IMR-90 (cell line): ENCODE measurements around the gene CELA2B. TPM values are rescaled to one million over a fixed set of nuclear protein-coding genes. Genes with fewer than 3 reads are reported as not detected.
"Not testable (repeated sequence)": the region's sequence is repeated elsewhere in the genome, so short reads cannot be mapped to it uniquely, and the experiment has no call there.

Experiments
- ATAC-seq: fragments of 200-7000 bp; cut with Tn5 transposase; 2 replicates; pipeline ENCODE4 v1.9.1; 2020; ENCODE audit warnings: low read depth, mild to moderate bottlenecking, moderate library complexity
- BruUV-seq: library from RNA; stranded (reverse); fragments of 400-500 nt; replicated peaks from 2 replicates; lab custom pipeline; 2021; lab: Mats Ljungman, UMichigan
- CTCF ChIA-PET: fragments of 300-600 bp; formaldehyde crosslinking; extraction: SDS; loops from one replicate; lab custom pipeline; 2021; ENCODE audit warnings: antibody characterized with exemption; lab: Yijun Ruan, JAX
- POLR2A ChIA-PET: fragments of 300-600 bp; sonication (Branson Sonifier 250); formaldehyde crosslinking; loops from one replicate; lab custom pipeline; 2022; ENCODE audit warnings: antibody characterized with exemption; ENCODE audit not compliant: unreplicated experiment; lab: Charles Lee
- DNase-seq: peaks from one replicate; pipeline ENCODE4 v3.0.0; 2013
- H2AFZ ChIP-seq: replicated peaks from 2 replicates; pipeline ENCODE3; 2013; ENCODE audit warnings: low read length, mild to moderate bottlenecking; ENCODE audit not compliant: poor library complexity
- H2AK5ac ChIP-seq: 2 replicates; pipeline ENCODE4 v1.6.1; 2013; ENCODE audit warnings: low read depth, low read length, inconsistent platforms
- H2AK9ac ChIP-seq: replicated peaks from 2 replicates; pipeline ENCODE3; 2013; ENCODE audit warnings: mild to moderate bottlenecking, low read depth, low read length, moderate library complexity; ENCODE audit not compliant: poor library complexity
- H2BK120ac ChIP-seq: 2 replicates; pipeline ENCODE4 v1.6.1; 2013; ENCODE audit warnings: low read depth, low read length, inconsistent platforms
- H2BK15ac ChIP-seq: 3 replicates; pipeline ENCODE4 v1.6.1; 2013; ENCODE audit warnings: low read depth, low read length, inconsistent platforms
- H2BK20ac ChIP-seq: 2 replicates; pipeline ENCODE4 v1.6.1; 2013; ENCODE audit warnings: low read depth, mild to moderate bottlenecking, inconsistent platforms, low read length, moderate library complexity
- H2BK5ac ChIP-seq: 2 replicates; pipeline ENCODE4 v1.6.1; 2013; ENCODE audit warnings: mild to moderate bottlenecking, low read depth, low read length, inconsistent platforms; ENCODE audit not compliant: poor library complexity, severe bottlenecking
- H3K14ac ChIP-seq: replicated peaks from 2 replicates; pipeline ENCODE4 v1.6.1; 2013; ENCODE audit warnings: low read depth, low read length, inconsistent platforms
- H3K18ac ChIP-seq: 2 replicates; pipeline ENCODE4 v1.6.1; 2013; ENCODE audit warnings: low read depth, low read length, control low read depth
- H3K23ac ChIP-seq: 2 replicates; pipeline ENCODE4 v1.6.1; 2013; ENCODE audit warnings: low read depth, low read length, inconsistent platforms
- H3K27ac ChIP-seq: 2 replicates; pipeline ENCODE4 v1.5.1; 2013; ENCODE audit warnings: mild to moderate bottlenecking, control low read depth, low read length; ENCODE audit not compliant: insufficient read depth
- H3K27me3 ChIP-seq: 2 replicates; pipeline ENCODE4 v1.6.1; 2013; ENCODE audit warnings: low read length; ENCODE audit not compliant: control insufficient read depth, insufficient read depth
- H3K36me3 ChIP-seq: 2 replicates; pipeline ENCODE4 v1.6.1; 2013; ENCODE audit warnings: low read length, mixed read lengths; ENCODE audit not compliant: control insufficient read depth, insufficient read depth
- H3K4ac ChIP-seq: 2 replicates; pipeline ENCODE4 v1.6.1; 2013; ENCODE audit warnings: low read depth, low read length, inconsistent platforms
- H3K4me1 ChIP-seq: 2 replicates; pipeline ENCODE4 v1.6.1; 2013; ENCODE audit warnings: low read length, mixed read lengths; ENCODE audit not compliant: control insufficient read depth, insufficient read depth
- H3K4me2 ChIP-seq: 2 replicates; pipeline ENCODE4 v1.6.1; 2013; ENCODE audit warnings: low read depth, mild to moderate bottlenecking, control low read depth, low read length, moderate library complexity
- H3K4me3 ChIP-seq: 2 replicates; pipeline ENCODE4 v1.5.1; 2013; ENCODE audit warnings: low read depth, mild to moderate bottlenecking, control low read depth, low read length, moderate library complexity; ENCODE audit not compliant: insufficient read depth
- H3K56ac ChIP-seq: 2 replicates; pipeline ENCODE4 v1.6.1; 2013; ENCODE audit warnings: low read length, inconsistent platforms; ENCODE audit not compliant: insufficient read depth; ENCODE audit errors: extremely low read depth
- H3K79me1 ChIP-seq, 2 experiments: 2 replicates each; pipeline ENCODE4 v1.6.1; 2013; ENCODE audit warnings: low read length in 2 of 2, inconsistent platforms in 1 of 2, low read depth in 1 of 2
- H3K9ac ChIP-seq: 2 replicates; pipeline ENCODE4 v1.6.1; 2013; ENCODE audit warnings: low read depth, low read length, control low read depth
- H3K9me1 ChIP-seq: 2 replicates; pipeline ENCODE4 v1.6.1; 2013; ENCODE audit warnings: low read length, inconsistent platforms; ENCODE audit not compliant: insufficient read depth
- H3K9me3 ChIP-seq: 2 replicates; pipeline ENCODE4 v1.6.1; 2013; ENCODE audit warnings: low read length; ENCODE audit not compliant: control insufficient read depth, insufficient read depth
- H4K20me1 ChIP-seq: 2 replicates; pipeline ENCODE4 v1.6.1; 2013; ENCODE audit warnings: low read length, inconsistent platforms; ENCODE audit not compliant: insufficient read depth
- H4K5ac ChIP-seq: 2 replicates; pipeline ENCODE4 v1.6.1; 2013; ENCODE audit warnings: mild to moderate bottlenecking, low read depth, low read length, control low read depth
- H4K8ac ChIP-seq, 2 experiments: 2 replicates each; pipeline ENCODE4 v1.6.1; 2013; ENCODE audit warnings: low read depth in 2 of 2, low read length in 2 of 2, control low read depth in 1 of 2, inconsistent platforms in 1 of 2
- H4K91ac ChIP-seq: 2 replicates; pipeline ENCODE4 v1.6.1; 2013; ENCODE audit warnings: low read depth, low read length, inconsistent platforms; ENCODE audit not compliant: insufficient read depth
- WGBS, 2 experiments: methylation state at CpG; one replicate each; pipeline versions ENCODE4 v1.1.5 to v1.1.7; 2013; ENCODE audit warnings: missing lambda C conversion rate in 2 of 2; ENCODE audit not compliant: insufficient read length in 1 of 2; ENCODE audit errors: extremely low coverage in 2 of 2; 5-methylcytosine and 5-hydroxymethylcytosine counted together
- dilution Hi-C: fragments of 300-500 bp; cut with HindIII; formaldehyde crosslinking; loops from one replicate; pipeline ENCODE4 v1.14.3; 2018; ENCODE audit warnings: low sequenced_read_pairs; ENCODE audit not compliant: unreplicated experiment
- in situ Hi-C: fragments of 300-500 bp; cut with MboI; formaldehyde crosslinking; loops from 3 replicates; pipeline ENCODE4 v1.14.3; 2019; ENCODE audit warnings: low sequenced_read_pairs, inconsistent platforms, mixed read lengths
- intact Hi-C: fragments of 100-400 bp; cut with micrococcal nuclease; formaldehyde crosslinking; loops from 2 replicates; pipeline ENCODE4 v1.10.0; 2022
- polyA plus RNA-seq, 3 experiments: library from polyadenylated mRNA; depleted of rRNA; stranded (reverse); fragments of >200 nt; gene quantifications; 2 replicates each; pipeline ENCODE4 v1.2.3, GENCODE V29; 2012; ENCODE audit warnings: low replicate concordance in 1 of 3
- total RNA-seq: library from RNA; depleted of rRNA; stranded (reverse); fragments of >200 nt; gene quantifications from 2 replicates; pipeline ENCODE4 v1.2.3, GENCODE V29; 2012

The CELA2B gene
- total and polyA plus RNA-seq, 2 of the 4 experiments (the other 2 are of a cell fraction): not detected

DNA sequence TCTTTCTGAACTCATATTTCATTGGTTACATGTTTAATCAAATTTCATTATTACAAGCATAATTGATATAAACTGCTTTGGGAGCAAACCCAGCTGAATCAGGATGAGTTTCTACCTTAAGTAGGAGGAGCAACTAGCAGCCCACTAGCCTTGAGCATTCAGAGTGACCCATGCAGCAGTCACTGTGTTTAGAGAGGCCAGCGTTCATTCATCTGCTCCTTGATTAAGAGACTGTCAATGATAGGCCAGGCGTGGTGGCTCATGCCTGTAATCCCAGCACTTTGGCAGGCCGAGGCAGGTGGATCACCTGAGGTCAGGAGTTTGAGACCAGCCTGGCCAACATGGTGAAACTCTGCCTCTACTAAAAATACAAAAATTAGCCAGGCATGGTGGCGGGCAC, 17.5 kb upstream of the CELA2B start:
- H3K27ac ChIP-seq, H3K4me1 ChIP-seq, H3K36me3 ChIP-seq, intact Hi-C loops, H4K8ac ChIP-seq, H4K91ac ChIP-seq, CTCF ChIA-PET, H3K18ac ChIP-seq, H3K23ac ChIP-seq, H2AK9ac ChIP-seq, BruUV-seq, H3K9ac ChIP-seq, H3K56ac ChIP-seq, H3K4me2 ChIP-seq, H3K27me3 ChIP-seq, H2BK20ac ChIP-seq, in situ Hi-C loops, POLR2A ChIA-PET, DNase-seq, H3K79me1 ChIP-seq, H3K4me3 ChIP-seq, H2AFZ ChIP-seq, dilution Hi-C loops, H4K5ac ChIP-seq, H3K9me3 ChIP-seq, H3K4ac ChIP-seq, ATAC-seq, H3K9me1 ChIP-seq, H2BK5ac ChIP-seq, H3K14ac ChIP-seq, H2AK5ac ChIP-seq, H2BK120ac ChIP-seq, H4K20me1 ChIP-seq, H2BK15ac ChIP-seq: not testable (repeated sequence)
- no CpG with 5 or more reads among the region's 4 CpGs for WGBS, 2 experiments
